OCI-LY3 (cell line): Measurements from ENCODE around the gene PNMT.

Experiments used
- H2AFZ ChIP-seq: fragments of 200-600, 300-600 bp; shearing (Covaris generic); 2 replicates; pipeline ENCODE4 v1.6.0; 2014; ENCODE audit warnings: antibody characterized with exemption, low read depth, low read length
- H3K27ac ChIP-seq: fragments of 200-600, 300-600 bp; sonication (generic); 2 replicates; pipeline ENCODE4 v1.5.1; 2014; ENCODE audit warnings: mild to moderate bottlenecking, low read length, moderate library complexity, mixed read lengths
- H3K27me3 ChIP-seq: fragments of 200-600, 300-600 bp; sonication (generic); 2 replicates; pipeline ENCODE4 v1.6.1; 2014; ENCODE audit warnings: low read depth, low read length, mixed read lengths
- H3K36me3 ChIP-seq: fragments of 200-600, 300-600 bp; sonication (generic); replicated peaks from 2 replicates; pipeline ENCODE3; 2014; ENCODE audit warnings: low read depth, low read length, mixed read lengths
- H3K4me1 ChIP-seq: fragments of 300-600, 200-600 bp; sonication (generic); 2 replicates; pipeline ENCODE4 v1.6.1; 2014; ENCODE audit warnings: low read length, mixed read lengths
- H3K4me2 ChIP-seq: fragments of 200-600, 300-600 bp; sonication (generic); 2 replicates; pipeline ENCODE4 v1.6.1; 2014; ENCODE audit warnings: low read length, mixed read lengths
- H3K4me3 ChIP-seq: fragments of 300-600, 200-600 bp; sonication (generic); 2 replicates; pipeline ENCODE4 v1.5.1; 2014; ENCODE audit warnings: antibody characterized with exemption, mild to moderate bottlenecking, low read length, moderate library complexity
- H3K79me2 ChIP-seq: fragments of 300-600, 200-600 bp; shearing (Covaris generic); 2 replicates; pipeline ENCODE4 v1.6.1; 2014; ENCODE audit warnings: mild to moderate bottlenecking, low read length, mixed read lengths
- H3K9ac ChIP-seq: fragments of 300-600, 200-600 bp; shearing (Covaris generic); 2 replicates; pipeline ENCODE4 v1.6.0; 2014; ENCODE audit warnings: mild to moderate bottlenecking, low read length, moderate library complexity
- H3K9me3 ChIP-seq: fragments of 200-600, 300-600 bp; shearing (Covaris generic); 2 replicates; pipeline ENCODE4 v1.6.1; 2014; ENCODE audit warnings: low read length, mixed read lengths; ENCODE audit not compliant: insufficient read depth
- H4K20me1 ChIP-seq: fragments of 200-600, 300-600 bp; sonication (generic); 2 replicates; pipeline ENCODE4 v1.6.1; 2016; ENCODE audit warnings: low read length, mixed read lengths; ENCODE audit not compliant: insufficient read depth
- CTCF ChIP-seq: fragments of 200-600, 300-600 bp; sonication (generic); IDR thresholded peaks from 2 replicates; pipeline ENCODE4 v1.5.1; 2014; ENCODE audit warnings: antibody characterized with exemption, low read length, low read depth
- EZH2phosphoT487 ChIP-seq: fragments of 200-600 bp; shearing (Covaris generic); IDR thresholded peaks from 2 replicates; pipeline ENCODE4 v1.6.1; 2018; ENCODE audit warnings: antibody characterized with exemption, mixed run types, low read depth

The PNMT gene

GRCh38 chr17:39627712-39628516 is 40.3 kb upstream of the PNMT start:
- peaks cover 9% of the 10 kb centered on the region for H3K4me1 ChIP-seq
- no peak overlapping the region for H2AFZ ChIP-seq
- no peak for TF ChIP-seq CTCF
- no peak for TF ChIP-seq EZH2phosphoT487
- no peak overlapping the region for H3K9ac ChIP-seq
- no peaks in the 10 kb centered on the region for H3K27me3 ChIP-seq
- no peaks in the 10 kb centered on the region for H3K9me3 ChIP-seq
- no peaks in the 10 kb centered on the region for H3K36me3 ChIP-seq
- no peak overlapping the region for H3K4me3 ChIP-seq
- no peak overlapping the region for H3K27ac ChIP-seq
- no peaks in the 10 kb centered on the region for H3K79me2 ChIP-seq
- no peaks in the 10 kb centered on the region for H4K20me1 ChIP-seq
- H3K4me2 ChIP-seq = no peak overlapping the region

- no peak for TF ChIP-seq EZH2phosphoT487
- TF ChIP-seq CTCF = no peak
- no peaks in the 10 kb centered on the region for H4K20me1 ChIP-seq
- no peak overlapping the region for H3K4me3 ChIP-seq
- no peaks in the 10 kb centered on the region for H3K27me3 ChIP-seq
- no peaks in the 10 kb centered on the region for H3K9me3 ChIP-seq
- peaks cover under 1% of the 10 kb centered on the region for H3K4me1 ChIP-seq
- H3K79me2 ChIP-seq = no peaks in the 10 kb centered on the region
- no peak overlapping the region for H2AFZ ChIP-seq
- no peak overlapping the region for H3K4me2 ChIP-seq
- no peak overlapping the region for H3K9ac ChIP-seq
- H3K36me3 ChIP-seq = no peaks in the 10 kb centered on the region
- no peak overlapping the region for H3K27ac ChIP-seq
These were observed 39.4 kb upstream of the PNMT start for GRCh38 chr17:39628655-39629493.

GRCh38 chr17:39629494-39629880 is 38.8 kb upstream of the PNMT start:
- Histone ChIP-seq H3K4me1 (no peaks in the 10 kb centered on the region), H3K79me2 (no peaks in the 10 kb centered on the region), H4K20me1 (no peaks in the 10 kb centered on the region), H3K36me3 (no peaks in the 10 kb centered on the region), H3K4me2 (no peak overlapping the region), H3K9ac (no peak overlapping the region), H3K27me3 (no peaks in the 10 kb centered on the region), H3K4me3 (no peak overlapping the region), H2AFZ (no peak overlapping the region), H3K27ac (no peak overlapping the region), H3K9me3 (no peaks in the 10 kb centered on the region)
- no peak for TF ChIP-seq CTCF
- no peak for TF ChIP-seq EZH2phosphoT487

GRCh38 chr17:39629898-39630297 is 38.4 kb upstream of the PNMT start:
- H3K79me2 ChIP-seq = no peaks in the 10 kb centered on the region
- H3K4me2 ChIP-seq = no peak overlapping the region
- H3K9me3 ChIP-seq = no peaks in the 10 kb centered on the region
- no peak overlapping the region for H3K27ac ChIP-seq
- H3K4me1 ChIP-seq = no peaks in the 10 kb centered on the region
- H3K9ac ChIP-seq = no peak overlapping the region
- H4K20me1 ChIP-seq = no peaks in the 10 kb centered on the region
- no peak overlapping the region for H3K4me3 ChIP-seq
- no peaks in the 10 kb centered on the region for H3K36me3 ChIP-seq
- TF ChIP-seq EZH2phosphoT487 (no peak), CTCF (no peak)
- H2AFZ ChIP-seq = no peak overlapping the region
- H3K27me3 ChIP-seq = no peaks in the 10 kb centered on the region
